ENCODE results near the gene SLC6A20.

GRCh38 chr3:45842851-45843625 is 46.7 kb upstream of the SLC6A20 start:
- TF ChIP-seq CTCF (IDR thresholded peaks at IDR 0.05) (no peak), POLR2A (IDR thresholded peaks at IDR 0.05) (no peak)

Data from ovary (tissue), 3 donors.